Inflammatory macrophage (primary cell): ENCODE results near the gene TOM1L1.

ENCODE experiments used
- DNase-seq, 2 donors: peaks; one replicate each; pipeline ENCODE4 v3.0.0-alpha.2; 2020 to 2022

Gene TOM1L1

GRCh38 chr17:54950116-54950515 is 49.5 kb downstream of the TOM1L1 start:
- no peak for DNase-seq

- no peak for DNase-seq
Measured at GRCh38 chr17:54951286-54951685, 50.6 kb downstream of the TOM1L1 start.

- no peak for DNase-seq
Measured at GRCh38 chr17:54956791-54957190, 56.1 kb downstream of the TOM1L1 start.

GRCh38 chr17:54967621-54968261 is 67.1 kb downstream of the TOM1L1 start:
- peak in 1 of 2 donors; percentile 13 for DNase-seq

- DNase-seq, result peak; percentile 97
Measured at GRCh38 chr17:54968262-54968987, 67.8 kb downstream of the TOM1L1 start, which contains the start of the genes COX11 and STXBP4. Gene COX11 (minus strand): TSS chr17:54968654. CDS start chr17:54968646, 8 bp downstream. Gene STXBP4 (plus strand): TSS chr17:54968765. CDS start chr17:54986220, 17,455 bp downstream.

- DNase-seq, result peak; percentile 1 to 6
Measured at GRCh38 chr17:54968988-54969332, 68.3 kb downstream of the TOM1L1 start.

GRCh38 chr17:54969658-54970572 is 69.3 kb downstream of the TOM1L1 start:
- no peak for DNase-seq

- DNase-seq, result no peak
Measured at GRCh38 chr17:54971147-54971546, 70.5 kb downstream of the TOM1L1 start.

- DNase-seq, result no peak
Measured at GRCh38 chr17:54971901-54972300, 71.2 kb downstream of the TOM1L1 start.

GRCh38 chr17:54972406-54973138 is 71.9 kb downstream of the TOM1L1 start:
- DNase-seq, result no peak

- DNase-seq, result no peak
Measured at GRCh38 chr17:54974759-54975158, 74.1 kb downstream of the TOM1L1 start.

GRCh38 chr17:54976316-54976715 is 75.7 kb downstream of the TOM1L1 start:
- no peak for DNase-seq

GRCh38 chr17:54977744-54978143 is 77.1 kb downstream of the TOM1L1 start:
- DNase-seq, result no peak

- DNase-seq, result no peak
Measured at GRCh38 chr17:54979657-54980056, 79.0 kb downstream of the TOM1L1 start.

- no peak for DNase-seq
Measured at GRCh38 chr17:54980375-54980774, 79.7 kb downstream of the TOM1L1 start.

GRCh38 chr17:54982399-54982798 is 81.7 kb downstream of the TOM1L1 start:
- DNase-seq, result no peak

- no peak for DNase-seq
Measured at GRCh38 chr17:54983260-54983659, 82.6 kb downstream of the TOM1L1 start.

- no peak for DNase-seq
Measured at GRCh38 chr17:54985476-54985875, 84.8 kb downstream of the TOM1L1 start.

GRCh38 chr17:54990118-54990517 is 89.5 kb downstream of the TOM1L1 start:
- no peak for DNase-seq

- DNase-seq, result no peak
Measured at GRCh38 chr17:54991567-54991966, 90.9 kb downstream of the TOM1L1 start.

- peak; percentile 28 to 44 for DNase-seq
Measured at GRCh38 chr17:54992797-54993639, 92.4 kb downstream of the TOM1L1 start.
